SK-N-MC (cell line): ENCODE data around the gene PRCP.
"Not testable (repeated sequence)": the region's sequence is repeated elsewhere in the genome, so short reads cannot be mapped to it uniquely, and the experiment has no call there.

Experiments used
- EZH2 ChIP-seq: fragments of 200-600 bp; sonication (generic); IDR thresholded peaks from one replicate; pipeline ENCODE4 v1.6.1; 2017; ENCODE audit warnings: antibody characterized with exemption
- POLR2AphosphoS5 ChIP-seq: IDR thresholded peaks from 2 replicates; pipeline ENCODE4 v1.6.1; 2012; ENCODE audit warnings: mild to moderate bottlenecking, low read depth, low read length, borderline replicate concordance

DNA sequence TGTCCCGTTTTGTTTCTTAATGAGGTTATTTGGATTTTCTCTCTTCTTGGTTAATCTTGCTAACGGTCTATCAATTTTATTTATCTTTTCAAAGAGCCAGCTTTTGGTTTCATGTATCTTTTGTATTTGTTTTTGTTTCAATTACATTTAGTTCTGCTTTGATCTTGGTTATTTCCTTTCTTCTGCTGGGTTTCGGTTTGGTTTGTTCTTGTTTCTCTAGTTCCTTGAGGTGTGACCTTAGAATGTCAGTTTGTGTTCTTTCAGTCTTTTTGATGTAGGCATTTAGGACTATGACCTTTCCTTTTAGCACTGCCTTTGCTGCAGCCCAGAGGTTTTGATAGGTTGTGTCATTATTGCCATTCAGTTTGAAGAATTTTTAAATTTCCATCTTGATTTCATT, 20.0 kb upstream of the PRCP start:
- not testable (repeated sequence) for TF ChIP-seq EZH2, POLR2AphosphoS5
